H9 (cell line): ENCODE measurements around the gene VPS26B. TPM values are rescaled to one million over a fixed set of nuclear protein-coding genes. Genes with fewer than 3 reads are reported as not detected.
"Not testable (repeated sequence)": the region's sequence is repeated elsewhere in the genome, so short reads cannot be mapped to it uniquely, and the experiment has no call there.

Source experiments
- DNase-seq: peaks from one replicate; pipeline ENCODE4 v3.0.0-alpha.2; 2017
- H2AFZ ChIP-seq: one replicate; pipeline ENCODE4 v1.6.1; 2013; ENCODE audit warnings: mild to moderate bottlenecking, low read length, control low read depth, moderate library complexity
- H2AK5ac ChIP-seq: 2 replicates; pipeline ENCODE4 v1.6.1; 2013; ENCODE audit warnings: low read length, control low read depth, mixed read lengths; ENCODE audit not compliant: insufficient read length
- H2BK120ac ChIP-seq: one replicate; pipeline ENCODE4 v1.6.1; 2013; ENCODE audit warnings: low read depth, mild to moderate bottlenecking, low read length, control low read depth, inconsistent platforms; ENCODE audit not compliant: poor library complexity, severe bottlenecking
- H2BK12ac ChIP-seq: 2 replicates; pipeline ENCODE4 v1.6.1; 2013; ENCODE audit warnings: low read length, control low read depth, mixed read lengths, low read depth; ENCODE audit not compliant: insufficient read length
- H2BK15ac ChIP-seq: 2 replicates; pipeline ENCODE4 v1.6.1; 2013; ENCODE audit warnings: low read depth, low read length, control low read depth
- H2BK20ac ChIP-seq: one replicate; pipeline ENCODE4 v1.6.1; 2013; ENCODE audit warnings: low read depth, mild to moderate bottlenecking, low read length, control low read depth, inconsistent platforms; ENCODE audit not compliant: poor library complexity, severe bottlenecking
- H2BK5ac ChIP-seq: 2 replicates; pipeline ENCODE4 v1.6.1; 2013; ENCODE audit warnings: low read length, control low read depth, mixed read lengths; ENCODE audit not compliant: insufficient read length
- H3K14ac ChIP-seq: 2 replicates; pipeline ENCODE4 v1.6.1; 2013; ENCODE audit warnings: low read length, control low read depth; ENCODE audit not compliant: insufficient read depth
- H3K18ac ChIP-seq: 2 replicates; pipeline ENCODE4 v1.6.1; 2013; ENCODE audit warnings: low read depth, mild to moderate bottlenecking, mixed read lengths, low read length, control low read depth; ENCODE audit not compliant: insufficient read length
- H3K23ac ChIP-seq: 2 replicates; pipeline ENCODE4 v1.6.1; 2013; ENCODE audit warnings: low read length, control low read depth, mixed read lengths, low read depth; ENCODE audit not compliant: insufficient read length
- H3K23me2 ChIP-seq: 2 replicates; pipeline ENCODE4 v1.6.1; 2013; ENCODE audit warnings: low read depth, mild to moderate bottlenecking, mixed read lengths, low read length, control low read depth; ENCODE audit not compliant: insufficient read length, poor library complexity, severe bottlenecking
- H3K27ac ChIP-seq: 2 replicates; pipeline ENCODE4 v1.5.1; 2013; ENCODE audit warnings: low read length, control low read depth, mixed read lengths, low read depth; ENCODE audit not compliant: insufficient read length
- H3K27me3 ChIP-seq: 2 replicates; pipeline ENCODE4 v1.6.1; 2013; ENCODE audit warnings: low read length, control low read depth, inconsistent platforms; ENCODE audit not compliant: insufficient read depth
- H3K4ac ChIP-seq: 2 replicates; pipeline ENCODE4 v1.6.1; 2013; ENCODE audit warnings: low read depth, mild to moderate bottlenecking, control low read depth, inconsistent platforms, low read length, moderate library complexity
- H3K4me1 ChIP-seq: 2 replicates; pipeline ENCODE4 v1.6.1; 2013; ENCODE audit warnings: low read length, control low read depth, inconsistent platforms; ENCODE audit not compliant: insufficient read depth
- H3K4me2 ChIP-seq: 2 replicates; pipeline ENCODE4 v1.6.1; 2013; ENCODE audit warnings: low read length, control low read depth, mixed read lengths; ENCODE audit not compliant: insufficient read length, insufficient read depth
- H3K56ac ChIP-seq: 2 replicates; pipeline ENCODE4 v1.6.1; 2013; ENCODE audit warnings: low read depth, mild to moderate bottlenecking, mixed read lengths, low read length, control low read depth; ENCODE audit not compliant: insufficient read length
- H3K79me1 ChIP-seq: 2 replicates; pipeline ENCODE4 v1.6.1; 2013; ENCODE audit warnings: low read depth, mild to moderate bottlenecking, moderate library complexity, low read length, control low read depth, inconsistent platforms; ENCODE audit not compliant: insufficient read depth, poor library complexity, severe bottlenecking
- H3K79me2 ChIP-seq: 2 replicates; pipeline ENCODE4 v1.6.1; 2013; ENCODE audit warnings: low read length, control low read depth, inconsistent platforms; ENCODE audit not compliant: insufficient read depth
- H3K9ac ChIP-seq: 2 replicates; pipeline ENCODE4 v1.6.1; 2013; ENCODE audit warnings: low read length, control low read depth, mixed read lengths; ENCODE audit not compliant: insufficient read length; ENCODE audit errors: extremely low read depth
- H3K9me3 ChIP-seq: one replicate; pipeline ENCODE4 v1.6.1; 2013; ENCODE audit warnings: low read depth, low read length, inconsistent platforms; ENCODE audit not compliant: control insufficient read depth
- H3T11ph ChIP-seq: one replicate; pipeline ENCODE4 v1.6.1; 2013; ENCODE audit warnings: mild to moderate bottlenecking, low read length, control low read depth, inconsistent platforms
- H4K20me1 ChIP-seq: one replicate; pipeline ENCODE4 v1.6.1; 2013; ENCODE audit not compliant: control insufficient read depth, insufficient read length, insufficient read depth
- H4K5ac ChIP-seq: 2 replicates; pipeline ENCODE4 v1.6.1; 2013; ENCODE audit warnings: low read depth, mild to moderate bottlenecking, mixed read lengths, low read length, control low read depth; ENCODE audit not compliant: insufficient read length
- H4K8ac ChIP-seq: replicated peaks from 2 replicates; pipeline ENCODE4 v1.6.1; 2013; ENCODE audit warnings: low read length, control low read depth, mixed read lengths, low read depth; ENCODE audit not compliant: insufficient read length
- H4K91ac ChIP-seq: 2 replicates; pipeline ENCODE4 v1.6.1; 2013; ENCODE audit warnings: low read depth, mild to moderate bottlenecking, moderate library complexity, mixed read lengths, low read length, control low read depth; ENCODE audit not compliant: insufficient read length
- H3K27ac Mint-ChIP-seq, 3 experiments: 2 replicates in 2 of 3; 3 replicates in 1 of 3; pipeline ENCODE4 v1.8.0; 2020 to 2021; ENCODE audit warnings: mixed read lengths in 3 of 3, mild to moderate bottlenecking in 1 of 3, moderate library complexity in 1 of 3
- H3K27me3 Mint-ChIP-seq: 2 replicates; pipeline ENCODE4 v1.8.0; 2021; ENCODE audit warnings: low read depth, mild to moderate bottlenecking, moderate library complexity, mixed read lengths
- H3K36me3 Mint-ChIP-seq, 3 experiments: 2 replicates in 2 of 3; 3 replicates in 1 of 3; pipeline ENCODE4 v1.8.0; 2020 to 2021; ENCODE audit warnings: low read depth in 3 of 3, mixed read lengths in 3 of 3; ENCODE audit not compliant: insufficient read depth in 1 of 3
- H3K4me1 Mint-ChIP-seq, 2 experiments: 2 replicates each; pipeline ENCODE4 v1.8.0; 2020; ENCODE audit warnings: mixed read lengths in 2 of 2
- H3K4me3 Mint-ChIP-seq, 2 experiments: 2 replicates in 1 of 2; 3 replicates in 1 of 2; pipeline ENCODE4 v1.8.0; 2020 to 2021; ENCODE audit warnings: mild to moderate bottlenecking in 2 of 2, mixed read lengths in 2 of 2, moderate library complexity in 1 of 2
- H3K9me3 Mint-ChIP-seq, 2 experiments: 2 replicates in 1 of 2; 3 replicates in 1 of 2; pipeline ENCODE4 v1.8.0; 2020; ENCODE audit warnings: mild to moderate bottlenecking in 2 of 2, mixed read lengths in 2 of 2, moderate library complexity in 1 of 2
- WGBS: extraction: QIAGEN DNeasy Blood & Tissue Kit; methylation state at CpG from one replicate; pipeline ENCODE4 v1.1.7; 2013; ENCODE audit warnings: missing lambda C conversion rate, low lambda C conversion rate, mixed read lengths; ENCODE audit not compliant: insufficient read length; ENCODE audit errors: extremely low coverage; 5-methylcytosine and 5-hydroxymethylcytosine counted together
- total RNA-seq: library from RNA; stranded (reverse); gene quantifications from 2 replicates; pipeline ENCODE4 v1.2.1, GENCODE V29; 2021
- TF ChIP-seq, protein P1 (sequence below): fragments of 200-600 bp; sonication (generic); conservative IDR thresholded peaks from 3 replicates; pipeline ENCODE4 v1.8.0; 2021; ENCODE audit warnings: antibody characterized with exemption, mild to moderate bottlenecking

The VPS26B gene
- total RNA-seq, 1 experiment from 2014 or later = 27.5 TPM

DNA sequence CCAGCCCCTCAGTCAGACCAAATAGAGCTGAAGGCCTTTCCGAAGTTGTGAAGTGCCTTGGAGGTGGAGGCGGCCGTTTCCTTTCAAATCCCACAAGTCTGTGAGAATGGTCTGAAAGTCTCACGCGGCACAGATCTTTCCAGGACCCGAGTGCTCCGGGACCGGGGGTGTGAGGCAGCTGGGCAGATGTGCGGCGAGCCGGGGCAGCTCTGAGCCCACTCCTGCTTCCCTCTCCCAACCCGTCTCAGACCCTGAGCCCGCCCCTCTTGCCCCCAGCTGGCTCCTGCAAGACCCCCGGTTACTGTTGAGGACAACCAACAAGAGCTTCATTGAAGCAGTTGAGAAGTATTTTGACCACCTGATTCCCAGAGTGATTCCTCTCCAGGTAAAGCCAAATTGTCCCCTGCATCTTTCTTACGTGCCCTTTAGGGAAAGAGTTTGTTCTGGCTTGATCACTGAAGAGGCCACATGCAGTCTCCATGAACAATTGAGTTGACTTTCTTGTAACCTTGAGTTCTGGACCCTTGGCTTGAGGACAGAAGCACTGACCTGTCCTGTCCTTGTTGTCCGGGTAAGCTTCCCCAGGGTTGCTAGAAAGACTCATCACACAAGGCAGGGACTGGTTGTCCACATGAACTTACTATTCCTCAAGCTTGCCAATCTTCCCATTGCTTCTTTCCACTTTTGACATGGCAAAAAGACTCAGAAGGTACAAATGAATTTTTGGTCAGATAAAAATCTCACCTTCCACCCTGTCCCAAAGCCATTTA, 59.2 kb downstream of the VPS26B start:
- Histone ChIP-seq H3K79me2 (no peaks in the 10 kb centered on the region), H4K20me1 (no peaks in the 10 kb centered on the region), H3K9ac (no peak overlapping the region), H2BK15ac (no peak overlapping the region), H3K23me2 (no peaks in the 10 kb centered on the region), H3K14ac (no peak overlapping the region), H3K4me2 (no peak overlapping the region), H3K56ac (no peak overlapping the region), H2BK120ac (no peak overlapping the region), H2AFZ (no peak overlapping the region), H3K27me3 (no peaks in the 10 kb centered on the region), H3K79me1 (no peaks in the 10 kb centered on the region), H2BK5ac (no peak overlapping the region), H3K18ac (no peak overlapping the region), H3K9me3 (no peaks in the 10 kb centered on the region), H4K91ac (no peak overlapping the region), H3K4ac (no peak overlapping the region), H3T11ph (no peak overlapping the region), H3K27ac (no peak overlapping the region), H2BK20ac (no peak overlapping the region), H3K23ac (no peak overlapping the region), H4K5ac (no peak overlapping the region), H2BK12ac (no peak overlapping the region), H4K8ac (no peak overlapping the region), H2AK5ac (no peak overlapping the region), H3K4me1 (no peaks in the 10 kb centered on the region)
- TF ChIP-seq, protein P1, sequence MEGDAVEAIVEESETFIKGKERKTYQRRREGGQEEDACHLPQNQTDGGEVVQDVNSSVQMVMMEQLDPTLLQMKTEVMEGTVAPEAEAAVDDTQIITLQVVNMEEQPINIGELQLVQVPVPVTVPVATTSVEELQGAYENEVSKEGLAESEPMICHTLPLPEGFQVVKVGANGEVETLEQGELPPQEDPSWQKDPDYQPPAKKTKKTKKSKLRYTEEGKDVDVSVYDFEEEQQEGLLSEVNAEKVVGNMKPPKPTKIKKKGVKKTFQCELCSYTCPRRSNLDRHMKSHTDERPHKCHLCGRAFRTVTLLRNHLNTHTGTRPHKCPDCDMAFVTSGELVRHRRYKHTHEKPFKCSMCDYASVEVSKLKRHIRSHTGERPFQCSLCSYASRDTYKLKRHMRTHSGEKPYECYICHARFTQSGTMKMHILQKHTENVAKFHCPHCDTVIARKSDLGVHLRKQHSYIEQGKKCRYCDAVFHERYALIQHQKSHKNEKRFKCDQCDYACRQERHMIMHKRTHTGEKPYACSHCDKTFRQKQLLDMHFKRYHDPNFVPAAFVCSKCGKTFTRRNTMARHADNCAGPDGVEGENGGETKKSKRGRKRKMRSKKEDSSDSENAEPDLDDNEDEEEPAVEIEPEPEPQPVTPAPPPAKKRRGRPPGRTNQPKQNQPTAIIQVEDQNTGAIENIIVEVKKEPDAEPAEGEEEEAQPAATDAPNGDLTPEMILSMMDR = no peak
- H3K27me3 Mint-ChIP-seq = no peaks in the 10 kb centered on the region; the same call in 1 of the 2 replicates
- peaks cover 4% of the 10 kb centered on the region in 2 experiments; a peak in 1 of 4 replicates for H3K4me1 Mint-ChIP-seq
- no peak overlapping the region for H3K27ac Mint-ChIP-seq
- peaks cover 26 to 40% (median 27%) of the 10 kb centered on the region in 3 experiments for H3K36me3 Mint-ChIP-seq
- H3K9me3 Mint-ChIP-seq = peaks cover 0 to 1% of the 10 kb centered on the region in 2 experiments; a peak in 2 of 5 replicates
- no CpG with 5 or more reads among the region's 16 CpGs for WGBS
- DNase-seq = no peak
- H3K4me3 Mint-ChIP-seq = no peak overlapping the region

DNA sequence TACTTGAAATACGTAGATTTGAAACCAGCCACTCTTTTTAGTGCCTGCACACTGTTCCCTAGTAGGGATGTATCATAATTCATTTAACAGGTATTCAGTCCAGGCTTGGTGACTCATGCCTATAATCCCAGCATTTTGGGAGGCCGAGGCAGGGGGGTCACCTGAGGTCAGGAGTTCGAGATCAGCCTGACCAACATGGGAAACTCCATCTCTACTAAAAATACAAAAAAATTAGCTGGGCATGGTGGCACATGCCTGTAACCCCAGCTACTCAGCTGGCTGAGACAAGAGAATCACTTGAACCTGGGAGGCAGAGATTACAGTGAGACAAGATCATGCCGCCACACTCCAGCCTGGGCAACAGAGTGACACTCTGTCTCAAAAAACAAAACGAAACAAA, 59.9 kb downstream of the VPS26B start:
- peaks cover 24 to 42% (median 25%) of the 10 kb centered on the region in 3 experiments for H3K36me3 Mint-ChIP-seq
- H4K20me1 ChIP-seq = not testable (repeated sequence)

More for the DNA sequence above, 59.9 kb downstream of the VPS26B start:
- H3K4ac ChIP-seq, H3K56ac ChIP-seq, H3K23ac ChIP-seq, H4K91ac ChIP-seq, H3K27me3 ChIP-seq, H4K8ac ChIP-seq, H2BK120ac ChIP-seq, DNase-seq, H3K27me3 Mint-ChIP-seq, H4K5ac ChIP-seq, H2BK15ac ChIP-seq, H2BK5ac ChIP-seq, H3K9me3 ChIP-seq, H2AFZ ChIP-seq, H3K18ac ChIP-seq, H3K79me2 ChIP-seq, H2AK5ac ChIP-seq, H3T11ph ChIP-seq, H3K9ac ChIP-seq, H3K23me2 ChIP-seq, H3K27ac Mint-ChIP-seq, H3K79me1 ChIP-seq, H3K27ac ChIP-seq, H3K4me2 ChIP-seq, H3K4me1 ChIP-seq, H3K4me1 Mint-ChIP-seq, H2BK12ac ChIP-seq, H2BK20ac ChIP-seq, H3K4me3 Mint-ChIP-seq, H3K9me3 Mint-ChIP-seq, H3K14ac ChIP-seq: not testable (repeated sequence)
- no CpG with 5 or more reads among the region's 5 CpGs for WGBS
